ENCODE data around the gene NT5E. TPM values are rescaled to one million over a fixed set of nuclear protein-coding genes. Genes with fewer than 3 reads are reported as not detected.

Gene NT5E
- total RNA-seq, 2 experiments from 2014 or later = 2.7 to 3.3 TPM

GRCh38 chr6:85424981-85425380 lies 24.9 kb upstream of the NT5E start:
- H3K9me3 Mint-ChIP-seq = peaks cover 7% of the 10 kb centered on the region
- no peaks in the 10 kb centered on the region for H3K36me3 Mint-ChIP-seq (ENCODE audit: low read depth)
- no peak overlapping the region for H3K27ac Mint-ChIP-seq
- DNase-seq (no peak), ATAC-seq (ENCODE audit: poor library complexity) (no peak)
- ChIA-PET POLR2A (no interaction called here), CTCF (no interaction called here)
- no peaks in the 10 kb centered on the region for H3K4me1 Mint-ChIP-seq (ENCODE audit: low read depth)
- Histone ChIP-seq H3K4me1 (ENCODE audit: insufficient read depth, low read length) (no peaks in the 10 kb centered on the region), H3K4me3 (ENCODE audit: low read length) (no peak overlapping the region), H3K27ac (ENCODE audit: low read depth in 1 of 2, low read length in 2 of 2) (no peak overlapping the region), H3K27me3 (ENCODE audit: control insufficient read depth in 1 of 2, insufficient read depth in 2 of 2, low read length in 2 of 2) (peaks cover 0 to 3% of the 10 kb centered on the region in 2 experiments), H3K36me3 (ENCODE audit: insufficient read depth, low read length) (no peaks in the 10 kb centered on the region), H3K9me3 (ENCODE audit: control insufficient read depth in 1 of 2, insufficient read depth in 1 of 2, low read length in 2 of 2) (peaks cover 11 to 14% of the 10 kb centered on the region in 2 experiments)
- TF ChIP-seq CTCF (IDR thresholded peaks at IDR 0.05) = no peak
- H3K4me3 Mint-ChIP-seq = no peak overlapping the region
- intact Hi-C loops (cut with DNase I, micrococcal nuclease) = no loop called here
- H3K27me3 Mint-ChIP-seq = no peaks in the 10 kb centered on the region

GRCh38 chr6:85425997-85426396 lies 23.9 kb upstream of the NT5E start:
- H3K9me3 ChIP-seq (ENCODE audit: control insufficient read depth in 1 of 2, insufficient read depth in 1 of 2, low read length in 2 of 2) = peaks cover 11 to 14% of the 10 kb centered on the region in 2 experiments
- no peaks in the 10 kb centered on the region for H3K36me3 ChIP-seq (ENCODE audit: insufficient read depth, low read length)
- CTCF ChIA-PET = no interaction called here
- intact Hi-C loops (cut with DNase I, micrococcal nuclease) = no loop called here
- H3K4me1 Mint-ChIP-seq (ENCODE audit: low read depth) = no peaks in the 10 kb centered on the region
- H3K4me3 Mint-ChIP-seq = no peak overlapping the region
- H3K4me1 ChIP-seq (ENCODE audit: insufficient read depth, low read length) = no peaks in the 10 kb centered on the region
- no peak overlapping the region for H3K27ac Mint-ChIP-seq
- DNase-seq (no peak), ATAC-seq (ENCODE audit: poor library complexity) (no peak)
- no peaks in the 10 kb centered on the region for H3K27me3 Mint-ChIP-seq
- H3K27me3 ChIP-seq (ENCODE audit: control insufficient read depth in 1 of 2, insufficient read depth in 2 of 2, low read length in 2 of 2) = no peaks in the 10 kb centered on the region
- POLR2A ChIA-PET = no interaction called here
- no peak for TF ChIP-seq CTCF (IDR thresholded peaks at IDR 0.05)
- H3K36me3 Mint-ChIP-seq (ENCODE audit: low read depth) = no peaks in the 10 kb centered on the region
- H3K27ac ChIP-seq (ENCODE audit: low read depth in 1 of 2, low read length in 2 of 2) = no peak overlapping the region
- no peak overlapping the region for H3K4me3 ChIP-seq (ENCODE audit: low read length)
- H3K9me3 Mint-ChIP-seq = peaks cover 7% of the 10 kb centered on the region

GRCh38 chr6:85428486-85428885 lies 21.4 kb upstream of the NT5E start:
- Mint-ChIP-seq H3K27me3 (no peaks in the 10 kb centered on the region), H3K4me1 (ENCODE audit: low read depth) (no peaks in the 10 kb centered on the region), H3K9me3 (peaks cover 7% of the 10 kb centered on the region), H3K27ac (no peak overlapping the region), H3K4me3 (no peak overlapping the region), H3K36me3 (ENCODE audit: low read depth) (no peaks in the 10 kb centered on the region)
- POLR2A ChIA-PET = no interaction called here
- H3K4me3 ChIP-seq (ENCODE audit: low read length) = no peak overlapping the region
- no peak for TF ChIP-seq CTCF (IDR thresholded peaks at IDR 0.05)
- H3K27me3 ChIP-seq (ENCODE audit: control insufficient read depth in 1 of 2, insufficient read depth in 2 of 2, low read length in 2 of 2) = no peaks in the 10 kb centered on the region
- DNase-seq (no peak), ATAC-seq (ENCODE audit: poor library complexity) (no peak)
- no peaks in the 10 kb centered on the region for H3K36me3 ChIP-seq (ENCODE audit: insufficient read depth, low read length)
- H3K9me3 ChIP-seq (ENCODE audit: control insufficient read depth in 1 of 2, insufficient read depth in 1 of 2, low read length in 2 of 2) = peaks cover 11 to 14% of the 10 kb centered on the region in 2 experiments
- H3K27ac ChIP-seq (ENCODE audit: low read depth in 1 of 2, low read length in 2 of 2) = no peak overlapping the region
- CTCF ChIA-PET = no interaction called here
- intact Hi-C loops (cut with DNase I, micrococcal nuclease) = no loop called here
- no peaks in the 10 kb centered on the region for H3K4me1 ChIP-seq (ENCODE audit: insufficient read depth, low read length)
